Panc1 (cell line): Measurements from ENCODE around the gene RPS6KA4.

Source experiments
- CTCF ChIP-seq: fragments of 450-650 bp; IDR thresholded peaks from 2 replicates; pipeline ENCODE4 v1.5.1; 2017; ENCODE audit warnings: mild to moderate bottlenecking
- POLR2AphosphoS5 ChIP-seq: IDR thresholded peaks from 2 replicates; pipeline ENCODE4 v1.6.1; 2012; ENCODE audit warnings: mild to moderate bottlenecking, low read depth, low read length, moderate library complexity
- REST ChIP-seq, 2 experiments: IDR thresholded peaks; 2 replicates each; pipeline ENCODE4 v1.6.1; 2011 to 2012; ENCODE audit warnings: low read depth in 2 of 2, control low read depth in 1 of 2, low read length in 1 of 2, mild to moderate bottlenecking in 1 of 2, moderate library complexity in 1 of 2; ENCODE audit not compliant: insufficient read depth in 1 of 2
- SIN3A ChIP-seq: IDR thresholded peaks from 2 replicates; pipeline ENCODE4 v1.6.1; 2012; ENCODE audit warnings: low read depth, mild to moderate bottlenecking, low read length, moderate library complexity, borderline replicate concordance; ENCODE audit not compliant: insufficient read depth
- TCF7L2 ChIP-seq: IDR thresholded peaks from 2 replicates; pipeline ENCODE4 v1.6.1; 2011; ENCODE audit warnings: mild to moderate bottlenecking, low read depth, low read length, inconsistent platforms

DNA sequence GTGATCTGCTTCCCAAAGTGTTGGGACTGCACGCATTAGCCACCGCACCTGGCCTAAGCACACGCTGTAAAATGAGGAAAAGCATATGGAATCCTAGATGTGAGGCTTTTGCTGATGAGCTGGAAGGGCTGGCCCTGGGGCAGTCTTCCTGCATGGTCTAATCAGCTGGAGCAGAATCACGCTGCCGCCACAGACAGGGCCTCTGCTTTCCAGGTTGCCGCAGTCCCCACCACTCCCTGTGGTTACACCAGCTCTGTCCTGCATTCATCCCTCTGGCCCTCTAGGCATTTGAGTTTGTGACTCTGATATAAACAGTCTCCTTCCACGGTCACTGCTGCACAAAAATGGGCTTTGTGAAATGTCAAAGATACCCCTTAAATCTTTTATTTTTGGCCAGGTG, 17.1 kb downstream of the RPS6KA4 start:
- TF ChIP-seq CTCF (no peak), SIN3A (no peak), POLR2AphosphoS5 (no peak), REST (IDR thresholded peaks at IDR 0.05; ENCODE audit: insufficient read depth in 1 of 2, low read depth in 2 of 2, low read length in 1 of 2) (no peak), TCF7L2 (no peak)
